ENCODE data around the gene HLCS.

- TF ChIP-seq CTCF (IDR thresholded peaks at IDR 0.05) (no peak), EP300 (IDR thresholded peaks at IDR 0.05; ENCODE audit: low read depth) (no peak)
Measured at GRCh38 chr21:36847189-36847588, 119.3 kb downstream of the HLCS start.
